PC-9 (cell line): ENCODE data around the gene CCDC158.

Experiments used
- CTCF ChIP-seq: fragments of 200-600 bp; sonication (generic); conservative IDR thresholded peaks from 2 replicates; pipeline ENCODE4 v1.6.1; 2017; ENCODE audit warnings: mixed run types, antibody characterized with exemption, mild to moderate bottlenecking, moderate library complexity
- EZH2 ChIP-seq: fragments of 200-600 bp; sonication (generic); IDR thresholded peaks from 2 replicates; pipeline ENCODE4 v1.8.0; 2017; ENCODE audit warnings: antibody characterized with exemption, low read depth

GRCh38 chr4:76305971-76306881 lies 114.7 kb downstream of the CCDC158 start, which contains the start of gene STBD1:
- TF ChIP-seq CTCF (no peak), EZH2 (no peak)
